ENCODE data around the gene CORO1C. TPM values are rescaled to one million over a fixed set of nuclear protein-coding genes. Genes with fewer than 3 reads are reported as not detected.

Gene CORO1C
- total RNA-seq, 1 donor from 2014 or later = 171 TPM

- H3K9me3 Mint-ChIP-seq = no peaks in the 10 kb centered on the region
- no peaks in the 10 kb centered on the region for H3K36me3 Mint-ChIP-seq (ENCODE audit: low read depth)
- peaks cover 11% of the 10 kb centered on the region for H3K4me1 Mint-ChIP-seq
- peaks cover 12% of the 10 kb centered on the region for H3K27me3 Mint-ChIP-seq (ENCODE audit: low read depth)
- peak; percentile 23 for DNase-seq (ENCODE audit: low read depth, low spot score)
- H3K27ac Mint-ChIP-seq (ENCODE audit: unreplicated experiment) = no peak overlapping the region
- no peak for TF ChIP-seq CTCF (conservative IDR thresholded peaks at IDR 0.05)
- no peak overlapping the region for H3K4me3 Mint-ChIP-seq
Measured at GRCh38 chr12:108768591-108769500, 37.5 kb upstream of the CORO1C start.

- DNase-seq (ENCODE audit: low read depth, low spot score) = no peak
- Mint-ChIP-seq H3K9me3 (no peaks in the 10 kb centered on the region), H3K27me3 (ENCODE audit: low read depth) (peaks cover 12% of the 10 kb centered on the region), H3K27ac (ENCODE audit: unreplicated experiment) (peak overlapping the region; percentile 27), H3K4me1 (no peaks in the 10 kb centered on the region), H3K4me3 (no peak overlapping the region), H3K36me3 (ENCODE audit: low read depth) (no peaks in the 10 kb centered on the region)
- no peak for TF ChIP-seq CTCF (conservative IDR thresholded peaks at IDR 0.05)
Measured at GRCh38 chr12:108766294-108766693, 35.0 kb upstream of the CORO1C start.

GRCh38 chr12:108765289-108765764 is 34.0 kb upstream of the CORO1C start:
- peaks cover 12% of the 10 kb centered on the region for H3K27me3 Mint-ChIP-seq (ENCODE audit: low read depth)
- no peak for TF ChIP-seq CTCF (conservative IDR thresholded peaks at IDR 0.05)
- peaks cover 3% of the 10 kb centered on the region for H3K4me1 Mint-ChIP-seq
- no peak overlapping the region for H3K4me3 Mint-ChIP-seq
- H3K9me3 Mint-ChIP-seq = no peaks in the 10 kb centered on the region
- H3K36me3 Mint-ChIP-seq (ENCODE audit: low read depth) = no peaks in the 10 kb centered on the region
- no peak overlapping the region for H3K27ac Mint-ChIP-seq (ENCODE audit: unreplicated experiment)
- DNase-seq (ENCODE audit: low read depth, low spot score) = no peak

GRCh38 chr12:108764540-108765288 is 33.4 kb upstream of the CORO1C start:
- Mint-ChIP-seq H3K36me3 (ENCODE audit: low read depth) (no peaks in the 10 kb centered on the region), H3K4me3 (no peak overlapping the region), H3K4me1 (peaks cover 3% of the 10 kb centered on the region), H3K9me3 (no peaks in the 10 kb centered on the region), H3K27ac (ENCODE audit: unreplicated experiment) (peak overlapping the region; percentile 81), H3K27me3 (ENCODE audit: low read depth) (peaks cover 12% of the 10 kb centered on the region)
- TF ChIP-seq CTCF (conservative IDR thresholded peaks at IDR 0.05) = no peak
- no peak for DNase-seq (ENCODE audit: low read depth, low spot score)

- TF ChIP-seq CTCF (conservative IDR thresholded peaks at IDR 0.05) = no peak
- no peak for DNase-seq (ENCODE audit: low read depth, low spot score)
- H3K27me3 Mint-ChIP-seq (ENCODE audit: low read depth) = no peaks in the 10 kb centered on the region
- H3K4me3 Mint-ChIP-seq = no peak overlapping the region
- no peak overlapping the region for H3K27ac Mint-ChIP-seq (ENCODE audit: unreplicated experiment)
- no peaks in the 10 kb centered on the region for H3K9me3 Mint-ChIP-seq
- H3K4me1 Mint-ChIP-seq = peaks cover 3% of the 10 kb centered on the region
- no peaks in the 10 kb centered on the region for H3K36me3 Mint-ChIP-seq (ENCODE audit: low read depth)
Measured at GRCh38 chr12:108761226-108761625, 29.9 kb upstream of the CORO1C start.

All from neural crest cell (in vitro differentiated cells).